Measurements from ENCODE around the gene ZNF783.
"Not testable (repeated sequence)": the region's sequence is repeated elsewhere in the genome, so short reads cannot be mapped to it uniquely, and the experiment has no call there.

Gene ZNF783

GRCh38 chr7:149261829-149262617, at the start of gene ZNF783:
TSS of gene ZNF783 (plus strand) at chr7:149262196. CDS start at chr7:149262334, 138 bp downstream.
- peak; percentile 34 for DNase-seq (ENCODE audit: low read depth)

GRCh38 chr7:149214020-149214720, 47.8 kb upstream of the ZNF783 start:
- no peak for DNase-seq (ENCODE audit: low read depth)

- DNase-seq (ENCODE audit: low read depth) = no peak
Measured at GRCh38 chr7:149216402-149216801, 45.6 kb upstream of the ZNF783 start.

GRCh38 chr7:149217570-149217969, 44.4 kb upstream of the ZNF783 start:
- DNase-seq (ENCODE audit: low read depth) = no peak

GRCh38 chr7:149218469-149219420, 43.3 kb upstream of the ZNF783 start:
- DNase-seq (ENCODE audit: low read depth) = no peak

GRCh38 chr7:149220534-149220933, 41.5 kb upstream of the ZNF783 start:
- DNase-seq (ENCODE audit: low read depth) = no peak

DNA sequence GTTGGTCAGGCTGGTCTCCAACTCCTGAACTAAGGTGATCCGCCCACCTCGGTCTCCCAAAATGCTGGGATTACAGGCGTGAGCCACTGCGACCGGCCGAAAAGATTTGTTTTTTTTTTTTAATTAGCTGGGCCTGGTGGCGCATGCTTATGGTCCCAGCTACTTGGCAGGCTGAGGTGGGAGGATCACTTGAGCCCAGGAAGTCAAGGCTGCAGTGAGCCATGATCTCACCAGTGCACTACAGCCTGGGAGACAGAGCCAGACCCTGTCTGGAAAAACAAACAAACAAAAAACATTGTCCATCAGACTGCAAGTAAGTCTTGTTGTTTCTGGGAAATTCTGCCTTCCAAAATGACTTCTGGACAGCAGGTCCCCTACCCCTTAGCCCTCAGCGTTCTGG, 38.8 kb upstream of the ZNF783 start:
- DNase-seq (ENCODE audit: low read depth) = no peak

GRCh38 chr7:149223761-149224160, 38.2 kb upstream of the ZNF783 start:
- DNase-seq (ENCODE audit: low read depth) = no peak

DNA sequence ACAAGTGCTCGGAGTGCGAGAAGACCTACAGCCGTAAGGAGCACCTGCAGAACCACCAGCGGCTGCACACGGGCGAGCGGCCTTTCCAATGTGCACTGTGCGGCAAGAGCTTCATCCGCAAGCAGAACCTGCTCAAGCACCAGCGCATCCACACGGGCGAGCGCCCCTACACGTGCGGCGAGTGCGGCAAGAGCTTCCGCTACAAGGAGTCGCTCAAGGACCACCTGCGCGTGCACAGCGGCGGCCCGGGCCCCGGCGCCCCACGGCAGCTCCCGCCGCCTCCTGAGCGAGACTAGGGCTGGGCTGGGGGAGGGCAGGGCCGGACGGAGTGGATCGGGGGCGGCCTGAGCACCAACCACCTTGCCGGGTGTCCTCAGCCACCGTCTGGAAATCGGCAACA, 37.6 kb upstream of the ZNF783 start:
- DNase-seq (ENCODE audit: low read depth) = no peak

- no peak for DNase-seq (ENCODE audit: low read depth)
Measured at GRCh38 chr7:149225106-149225505, 36.9 kb upstream of the ZNF783 start.

DNA sequence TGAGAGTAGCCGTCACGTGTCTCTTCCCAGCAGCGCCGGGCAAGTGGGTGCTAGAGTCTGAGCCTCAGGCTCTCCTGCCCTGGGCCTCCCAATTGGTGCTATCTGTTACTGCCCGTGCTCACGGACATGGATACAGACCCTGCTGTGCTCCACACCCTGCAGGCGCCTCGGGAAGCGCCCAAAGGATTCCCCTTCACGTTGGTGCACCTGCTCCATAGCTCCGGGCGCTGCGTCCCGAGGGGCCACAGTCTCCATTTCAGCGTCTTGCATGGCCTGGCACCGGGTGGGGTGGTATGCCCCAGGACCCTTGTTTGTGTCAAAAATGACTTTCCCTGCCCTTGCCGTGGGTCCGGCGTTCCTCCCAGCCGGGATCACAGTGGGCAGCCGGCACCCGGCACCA, 36.3 kb upstream of the ZNF783 start:
- no peak for DNase-seq (ENCODE audit: low read depth)

DNA sequence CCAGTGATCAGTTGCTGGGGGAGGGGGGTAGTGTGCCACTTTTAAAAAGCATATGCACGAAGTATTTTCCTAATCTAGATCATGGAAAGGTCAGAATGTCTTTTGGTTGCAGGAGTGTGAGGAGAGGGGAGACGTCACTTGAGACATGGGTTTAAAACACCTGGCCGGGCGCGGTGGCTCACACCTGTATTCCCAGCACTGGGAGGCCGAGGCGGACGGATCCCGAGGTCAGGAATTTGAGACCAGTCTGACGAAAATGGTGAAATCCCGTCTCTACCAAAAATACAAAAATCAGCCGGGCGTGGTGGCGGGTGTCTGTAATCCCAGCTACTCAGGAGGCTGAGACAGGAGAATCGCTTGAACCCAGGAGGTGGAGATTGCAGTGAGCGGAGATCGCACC, 35.6 kb upstream of the ZNF783 start:
- not testable (repeated sequence) for DNase-seq (ENCODE audit: low read depth)

DNA sequence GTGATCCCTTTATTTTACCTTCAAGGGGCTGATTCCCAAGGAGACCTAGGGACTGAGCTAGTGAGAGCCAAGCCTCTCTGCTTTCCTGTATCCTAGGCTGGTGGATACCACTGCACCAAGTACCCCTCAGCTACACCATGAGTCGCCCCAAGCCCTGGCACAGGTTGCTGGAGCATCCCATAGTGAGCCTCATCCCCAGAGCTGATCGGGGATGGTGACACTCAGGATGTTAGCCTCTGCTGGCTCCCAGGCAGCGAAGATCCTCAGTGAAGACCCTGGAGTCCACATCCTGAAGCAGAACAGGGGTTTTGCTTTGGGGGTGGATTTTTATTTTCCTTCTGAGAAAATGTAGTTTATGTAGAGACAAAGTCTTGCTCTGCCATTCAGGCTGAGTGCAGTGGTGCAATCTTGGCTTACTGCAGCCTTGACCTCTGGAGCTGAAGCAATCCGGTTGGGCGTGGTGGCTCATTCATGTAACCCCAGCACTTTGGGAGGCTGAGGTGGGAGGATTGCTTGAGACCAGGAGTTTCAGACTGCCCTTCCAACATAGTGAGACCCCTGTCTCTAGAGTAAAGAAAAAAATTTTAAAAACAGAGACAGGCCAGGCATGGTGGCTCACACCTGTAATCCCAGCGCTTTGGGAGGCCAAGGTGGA, 35.0 kb upstream of the ZNF783 start:
- DNase-seq (ENCODE audit: low read depth) = no peak

DNA sequence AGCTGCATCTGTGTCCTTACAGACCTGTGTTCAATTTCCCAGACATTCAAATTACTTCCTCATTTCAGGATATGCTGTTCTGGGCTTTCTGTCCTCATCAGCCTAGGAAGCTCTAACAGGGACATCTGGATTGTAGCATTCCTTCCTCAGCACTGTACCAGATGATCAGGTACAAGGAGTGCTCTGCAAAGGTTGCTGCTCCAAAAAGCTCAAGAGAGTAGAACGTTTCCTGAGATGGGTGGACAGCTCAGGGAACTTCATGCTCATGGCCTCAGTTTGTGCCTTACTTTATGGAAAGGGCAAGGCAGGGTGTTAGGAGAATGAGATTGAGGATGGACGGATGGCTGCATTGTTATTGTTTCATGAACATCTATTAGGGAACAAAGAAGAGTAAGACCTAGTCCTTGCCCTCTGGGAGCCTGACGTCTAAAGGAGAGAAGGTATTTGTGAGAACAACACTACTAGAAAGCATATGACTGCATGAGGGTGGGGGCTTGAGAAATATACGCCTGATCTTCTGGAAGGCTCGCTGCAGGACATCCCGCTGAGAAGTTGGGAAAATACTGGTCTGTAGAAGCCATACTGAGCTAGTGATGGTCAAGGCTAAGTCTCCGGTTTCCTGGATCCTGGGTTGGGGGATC, 33.0 kb upstream of the ZNF783 start:
- DNase-seq (ENCODE audit: low read depth) = no peak

DNA sequence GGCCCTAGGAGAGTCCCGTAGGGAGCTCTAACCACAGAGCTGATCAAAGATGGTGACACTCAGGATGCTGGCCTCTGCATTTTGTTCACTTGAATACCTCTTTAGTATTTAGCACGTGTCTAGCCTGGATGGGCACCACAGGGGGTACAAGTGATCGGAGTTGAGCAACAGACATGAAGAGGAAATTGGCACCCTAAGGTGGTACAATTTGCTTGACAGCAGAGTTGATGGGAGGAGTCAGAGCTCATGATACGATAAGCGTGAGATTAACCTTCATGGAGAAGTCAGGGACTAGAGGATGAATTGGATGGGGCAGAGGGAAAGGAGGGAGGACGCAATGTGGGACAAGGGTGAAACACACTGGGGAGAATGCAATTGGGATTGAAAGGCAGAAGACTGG, 32.5 kb upstream of the ZNF783 start:
- DNase-seq (ENCODE audit: low read depth) = no peak

GRCh38 chr7:149232362-149232761, 29.6 kb upstream of the ZNF783 start:
- no peak for DNase-seq (ENCODE audit: low read depth)

DNA sequence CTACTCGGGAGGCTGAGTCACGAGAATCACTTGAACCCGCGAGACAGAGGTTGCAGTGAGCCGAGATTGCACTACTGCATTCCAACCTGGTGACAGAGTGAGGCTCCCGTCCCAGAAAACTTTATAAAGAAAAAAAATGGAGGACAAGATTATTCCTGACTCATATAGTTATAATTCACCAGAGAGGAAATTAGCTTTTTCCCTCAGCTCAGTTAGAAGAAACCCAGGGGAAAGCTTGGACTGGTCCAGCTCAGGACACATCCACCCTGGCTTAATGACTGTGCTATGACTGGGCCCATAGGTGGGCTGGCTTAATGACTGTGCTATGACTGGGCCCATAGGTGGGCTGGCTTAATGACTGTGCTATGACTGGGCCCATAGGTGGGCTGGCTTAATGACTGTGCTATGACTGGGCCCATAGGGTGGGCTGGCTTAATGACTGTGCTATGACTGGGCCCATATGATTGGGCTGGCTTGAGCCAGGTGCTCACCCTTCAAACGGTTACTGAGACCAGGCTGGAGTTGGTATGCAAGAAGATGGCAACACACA, 28.3 kb upstream of the ZNF783 start:
- DNase-seq (ENCODE audit: low read depth) = peak; percentile 65

- no peak for DNase-seq (ENCODE audit: low read depth)
Measured at GRCh38 chr7:149237502-149237901, 24.5 kb upstream of the ZNF783 start.

DNA sequence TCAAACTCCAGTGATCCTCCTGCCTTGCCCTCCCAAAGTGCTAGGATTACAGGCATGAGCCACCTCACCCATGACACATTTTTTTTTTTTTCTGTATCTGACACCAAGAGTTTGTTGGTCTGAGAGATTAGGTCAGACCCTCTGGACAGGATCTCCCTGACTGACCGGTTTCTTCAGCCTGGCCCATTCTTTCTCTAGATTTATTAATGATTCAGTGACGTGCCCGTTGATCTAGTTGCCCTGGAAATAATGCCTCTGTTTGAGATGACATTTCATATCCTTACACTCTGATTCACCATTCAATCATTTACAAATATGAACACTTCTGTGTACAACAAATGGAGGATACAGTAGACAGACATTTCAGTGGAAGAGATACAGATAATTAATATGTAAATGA, 23.9 kb upstream of the ZNF783 start:
- DNase-seq (ENCODE audit: low read depth) = no peak

DNA sequence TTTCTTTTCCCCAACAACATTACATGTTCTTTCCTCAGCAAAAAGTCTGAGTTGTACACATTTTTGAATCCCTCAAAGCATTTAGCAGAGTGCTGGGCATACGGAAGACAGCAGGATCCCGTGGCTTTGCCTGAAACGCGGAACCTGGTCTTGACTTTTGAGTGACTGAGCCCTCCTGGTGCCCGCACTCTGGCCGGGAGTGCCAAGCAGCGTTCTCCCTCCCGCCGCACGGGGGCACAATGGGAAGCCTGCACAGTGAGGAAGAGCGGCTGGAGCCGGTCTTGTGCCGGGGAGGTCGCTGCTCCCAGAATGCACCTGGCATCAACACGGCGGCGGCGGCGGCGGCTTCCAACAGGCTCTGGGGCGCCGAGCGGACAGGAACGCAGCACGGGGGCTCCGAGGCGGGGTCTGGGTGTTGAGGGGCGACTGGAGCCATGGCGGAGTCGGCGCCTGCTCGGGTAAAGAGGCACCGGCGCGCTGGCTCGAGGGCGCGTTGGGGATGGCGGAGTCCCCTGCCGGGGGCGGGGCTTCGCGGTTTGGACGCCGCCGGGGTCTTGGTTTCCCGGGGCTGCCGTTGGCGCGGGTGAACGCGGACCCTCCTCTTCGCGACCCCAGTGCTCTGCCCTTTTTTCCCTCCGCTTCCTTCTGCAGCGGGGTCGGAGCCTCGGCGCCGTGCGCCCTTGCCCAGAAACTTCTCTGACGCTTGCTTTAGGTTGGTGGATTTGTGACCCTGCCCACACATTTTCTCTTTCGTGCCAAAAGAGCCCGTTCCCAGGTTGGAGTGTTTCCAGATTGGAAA, 22.5 kb upstream of the ZNF783 start, which contains the start of gene ZNF212:
Gene ZNF212, plus strand, starts transcription at position 307 of the 799 bp plus-strand sequence. Its CDS starts 128 bp downstream, at position 435.
- DNase-seq (ENCODE audit: low read depth) = no peak

Measured in non-pigmented ciliary epithelial cell (primary cell).